ENCODE results near the gene SSNA1.

GRCh38 chr9:137159105-137160053 is 29.1 kb upstream of the SSNA1 start:
- TF ChIP-seq CTCF (IDR thresholded peaks at IDR 0.05) (no peak), EZH2 (IDR thresholded peaks at IDR 0.05; ENCODE audit: borderline replicate concordance, insufficient read depth, low read depth, low read length, poor library complexity, severe bottlenecking) (no peak)
